GM18505 (cell line): ENCODE results near the gene TEX19.

Experiments
- ATAC-seq: cut with Tn5 transposase; IDR thresholded peaks from one replicate; pipeline ENCODE4 v1.9.1; 2021; ENCODE audit not compliant: unreplicated experiment
- POLR2A ChIP-seq: IDR thresholded peaks from 4 replicates; pipeline ENCODE4 v1.6.1; 2011; ENCODE audit warnings: borderline replicate concordance; ENCODE audit not compliant: insufficient read depth, insufficient read length; ENCODE audit errors: extremely low read depth

TEX19 gene

DNA sequence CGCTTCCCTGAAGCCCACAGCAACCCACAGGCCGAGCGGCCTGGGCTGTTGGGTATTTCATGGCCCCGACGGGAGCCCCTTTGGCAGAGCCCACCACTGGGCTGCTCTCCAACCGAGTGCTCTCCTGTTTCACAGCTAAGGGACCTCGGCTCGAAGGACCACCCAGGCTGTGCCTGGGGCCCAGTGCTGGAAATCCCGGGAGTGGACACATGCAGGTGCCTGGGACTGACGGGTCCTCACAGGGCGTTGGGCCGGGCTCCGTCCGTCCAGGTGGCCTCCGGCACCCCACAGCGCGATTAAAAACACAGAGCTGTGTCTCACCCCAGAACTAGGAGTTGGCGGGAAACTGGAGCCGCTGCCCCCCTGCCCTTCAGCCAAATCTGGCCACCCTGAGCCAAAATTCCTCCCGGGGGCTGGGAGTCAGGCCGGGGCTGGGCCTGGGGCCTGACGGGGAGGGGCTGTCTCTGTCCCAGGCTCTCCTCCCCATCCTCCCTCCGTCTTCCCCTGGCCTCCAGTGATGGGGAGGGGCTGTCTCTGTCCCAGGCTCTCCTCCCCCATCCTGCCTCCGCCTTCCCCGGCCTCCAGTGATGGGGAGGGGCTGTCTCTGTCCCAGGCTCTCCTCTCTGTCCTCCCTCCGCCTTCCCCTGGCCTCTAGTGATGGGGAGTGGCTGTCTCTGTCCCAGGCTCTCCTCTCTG is 26.7 kb downstream of the TEX19 start:
- TF ChIP-seq POLR2A: no peak
- no peak for ATAC-seq

DNA sequence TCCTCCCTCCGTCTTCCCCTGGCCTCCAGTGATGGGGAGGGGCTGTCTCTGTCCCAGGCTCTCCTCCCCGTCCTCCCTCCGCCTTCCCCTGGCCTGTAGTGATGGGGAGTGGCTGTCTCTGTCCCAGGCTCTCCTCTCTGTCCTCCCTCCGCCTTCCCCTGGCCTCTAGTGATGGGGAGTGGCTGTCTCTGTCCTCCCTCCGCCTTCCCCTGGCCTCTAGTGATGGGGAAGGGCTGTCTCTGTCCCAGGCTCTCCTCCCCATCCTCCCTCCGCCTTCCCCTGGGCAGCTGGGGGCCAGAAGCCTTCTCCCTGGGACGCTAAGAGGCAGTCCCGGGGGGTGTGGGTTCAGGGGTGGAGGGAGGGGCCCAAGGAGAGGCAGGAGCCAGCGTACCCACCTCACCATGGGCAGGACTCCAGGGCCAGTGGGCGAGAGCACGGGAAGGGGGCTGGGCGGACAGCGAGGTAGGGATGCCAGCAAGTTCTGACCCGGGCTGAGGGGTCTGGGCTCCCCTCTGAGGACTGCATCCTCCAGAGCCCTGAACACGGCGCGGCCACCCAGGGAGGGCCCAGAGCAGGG is 27.3 kb downstream of the TEX19 start:
- no peak for TF ChIP-seq POLR2A
- ATAC-seq: no peak

DNA sequence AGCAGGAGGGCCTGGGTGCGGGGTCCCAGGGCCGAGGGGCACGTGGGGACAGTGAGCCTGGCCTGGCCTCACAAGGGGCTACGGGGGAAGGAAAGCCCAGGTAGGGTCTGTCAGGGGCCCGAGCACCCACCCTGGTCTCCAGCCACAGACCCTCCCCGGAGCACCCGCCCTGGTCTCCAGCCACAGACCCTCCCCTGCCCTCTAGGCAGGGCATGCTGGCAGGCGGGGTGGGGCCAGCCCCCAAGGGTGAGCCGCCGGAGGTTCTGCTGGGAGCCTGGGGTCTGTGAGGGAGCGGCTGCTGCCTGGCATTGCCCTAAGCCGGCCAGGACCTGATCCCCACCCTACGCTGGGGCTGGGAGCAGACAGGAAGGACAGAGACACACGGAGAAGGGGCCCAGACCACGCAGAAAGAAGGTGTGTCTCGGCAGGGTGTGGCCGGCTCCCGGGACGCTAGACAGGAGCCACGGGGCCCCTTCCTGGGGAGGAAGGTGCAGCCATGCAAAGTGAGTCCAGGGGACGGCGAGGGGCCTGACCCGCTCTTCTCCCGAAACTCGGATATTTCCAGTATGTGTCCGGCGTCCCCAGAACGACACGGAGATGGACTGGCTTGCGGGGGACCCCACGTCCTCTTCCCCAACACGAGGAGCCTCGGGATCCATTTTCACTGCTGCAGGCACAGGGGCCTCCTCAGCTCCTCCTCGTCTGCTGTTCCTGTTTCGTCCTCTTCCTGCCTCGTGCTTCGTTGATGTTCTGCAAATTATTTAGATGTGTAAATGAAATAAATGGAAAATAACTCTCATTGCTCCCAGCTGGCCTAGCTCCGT is 28.0 kb downstream of the TEX19 start:
- no peak for TF ChIP-seq POLR2A
- no peak for ATAC-seq

DNA sequence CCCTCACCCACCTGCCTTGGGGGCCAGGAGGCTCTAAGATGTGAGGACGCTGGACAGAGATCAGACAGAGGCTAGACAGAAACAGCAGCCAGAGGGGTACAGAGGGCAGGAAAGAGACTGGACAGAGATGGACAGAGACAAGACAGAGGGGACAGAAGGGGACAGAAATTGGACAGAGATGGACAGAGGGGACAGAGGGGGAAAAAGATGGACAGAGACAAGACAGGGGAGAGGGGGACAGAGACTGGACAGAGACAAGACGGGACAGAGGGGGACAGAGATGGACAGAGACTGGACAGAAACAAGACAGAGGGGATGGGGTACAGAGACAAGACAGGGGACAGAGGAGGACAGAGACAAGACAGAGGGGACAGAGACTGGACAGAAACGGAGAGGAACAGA is 28.7 kb downstream of the TEX19 start:
- no peak for TF ChIP-seq POLR2A
- no peak for ATAC-seq

DNA sequence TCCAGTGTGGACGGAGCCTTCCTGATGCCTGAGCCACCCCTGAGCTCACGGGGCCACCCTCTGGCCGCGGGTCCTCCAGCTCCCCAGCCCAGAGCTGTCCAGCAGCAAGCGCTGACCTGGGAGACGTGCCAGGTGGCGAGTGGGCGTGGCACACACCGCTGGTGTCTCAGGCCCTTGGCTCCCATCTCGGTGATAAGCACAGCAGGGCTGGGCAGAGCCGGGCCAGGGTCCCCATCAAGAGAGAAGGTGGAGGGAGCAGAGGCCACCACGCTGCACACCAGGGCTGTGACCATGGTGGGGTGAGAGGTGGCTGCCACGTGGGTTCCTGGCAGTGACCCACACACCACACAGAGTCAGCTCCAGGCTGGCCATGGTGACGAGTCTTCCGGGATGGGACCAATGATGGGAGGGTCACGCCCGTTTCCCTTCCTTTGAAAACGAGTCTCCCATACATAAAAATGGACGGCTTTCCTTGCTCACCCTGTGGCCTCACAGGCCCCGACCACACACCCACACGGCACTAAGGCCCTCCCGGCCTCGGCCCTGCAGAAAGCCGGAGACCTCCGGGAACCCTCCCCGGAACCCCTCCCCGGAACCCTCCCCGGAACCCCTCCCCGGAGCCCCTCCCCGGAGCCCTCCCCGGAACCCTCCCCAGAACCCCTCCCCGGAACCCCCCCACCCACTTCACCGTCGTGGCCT is 29.3 kb downstream of the TEX19 start:
- ATAC-seq: no peak
- TF ChIP-seq POLR2A: no peak

DNA sequence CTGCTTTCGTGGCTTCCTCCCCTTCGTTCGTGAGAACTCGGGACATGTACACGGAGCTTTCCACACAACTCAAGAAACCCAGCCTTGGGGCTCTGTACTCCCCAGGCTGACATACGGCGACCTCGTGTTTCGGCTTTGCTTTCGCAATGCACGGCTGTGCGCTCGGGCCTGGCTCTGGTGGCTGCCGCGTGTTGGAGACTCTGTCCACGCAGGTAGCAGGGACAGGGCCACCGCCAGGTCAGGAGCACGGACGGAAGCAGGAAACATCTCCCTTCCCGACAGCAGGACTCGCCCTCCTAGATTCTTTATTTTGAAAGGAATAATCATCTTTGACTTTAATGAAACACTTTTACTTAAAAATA is 29.9 kb downstream of the TEX19 start:
- no peak for TF ChIP-seq POLR2A
- no peak for ATAC-seq

DNA sequence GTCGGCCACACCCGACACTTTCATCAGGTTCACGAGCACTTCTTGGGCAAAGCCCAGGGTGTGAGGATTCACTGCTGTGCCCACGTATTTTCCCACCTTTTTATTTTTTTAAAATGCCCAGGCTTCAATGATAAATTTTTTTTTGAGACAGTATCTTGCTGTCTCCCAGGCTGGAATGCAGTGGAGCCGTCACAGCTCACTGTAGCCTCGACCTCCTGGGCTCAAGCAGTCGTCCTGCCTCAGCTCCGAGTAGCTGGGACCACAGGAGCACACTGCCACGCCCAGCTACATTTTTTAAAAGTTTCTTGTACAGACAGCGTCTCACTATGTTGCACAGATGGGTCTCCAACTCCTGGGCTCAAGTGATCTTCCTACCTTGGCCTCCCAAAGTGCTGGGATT is 30.3 kb downstream of the TEX19 start:
- TF ChIP-seq POLR2A: no peak
- ATAC-seq: no peak

DNA sequence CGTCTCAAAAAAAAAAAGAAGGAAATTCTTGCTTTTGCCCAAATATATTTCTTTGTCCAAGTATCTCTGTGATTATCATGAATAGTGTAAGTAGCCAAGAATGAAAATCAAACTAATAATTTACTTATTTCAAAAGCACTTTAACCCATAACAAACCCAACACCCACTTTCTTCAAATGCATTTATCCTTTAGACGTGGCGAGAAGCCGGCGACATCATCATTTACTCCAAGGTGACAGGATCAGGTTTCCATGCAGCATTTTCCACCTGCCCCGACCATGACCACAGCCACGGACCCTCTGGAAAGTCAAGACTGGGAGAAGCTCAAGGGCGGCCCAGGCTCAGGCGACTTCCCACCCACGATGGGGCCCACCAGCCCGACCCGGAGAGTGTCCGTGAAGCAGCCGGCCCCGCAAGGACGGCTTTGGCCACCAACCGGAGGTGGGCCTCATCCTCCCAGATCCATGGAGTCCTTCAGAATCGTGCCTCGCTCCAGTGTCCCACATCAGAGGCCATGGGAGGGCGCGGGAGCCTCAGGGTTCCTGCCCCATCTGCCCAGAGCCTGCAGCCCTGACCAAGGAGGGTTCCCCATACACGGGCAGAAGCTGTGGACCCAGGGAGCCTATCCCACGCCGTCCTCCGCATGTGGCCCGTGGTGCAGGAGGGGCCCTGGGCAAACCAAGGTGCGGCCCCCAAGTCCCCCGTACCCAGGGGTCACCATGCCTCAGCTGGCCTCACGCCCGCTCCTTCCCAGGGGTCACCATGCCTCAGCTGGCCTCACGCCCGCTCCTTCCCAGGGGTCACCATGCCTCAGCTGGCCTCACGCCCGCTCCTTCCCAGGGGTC is 31.2 kb downstream of the TEX19 start:
- no peak for TF ChIP-seq POLR2A
- no peak for ATAC-seq

DNA sequence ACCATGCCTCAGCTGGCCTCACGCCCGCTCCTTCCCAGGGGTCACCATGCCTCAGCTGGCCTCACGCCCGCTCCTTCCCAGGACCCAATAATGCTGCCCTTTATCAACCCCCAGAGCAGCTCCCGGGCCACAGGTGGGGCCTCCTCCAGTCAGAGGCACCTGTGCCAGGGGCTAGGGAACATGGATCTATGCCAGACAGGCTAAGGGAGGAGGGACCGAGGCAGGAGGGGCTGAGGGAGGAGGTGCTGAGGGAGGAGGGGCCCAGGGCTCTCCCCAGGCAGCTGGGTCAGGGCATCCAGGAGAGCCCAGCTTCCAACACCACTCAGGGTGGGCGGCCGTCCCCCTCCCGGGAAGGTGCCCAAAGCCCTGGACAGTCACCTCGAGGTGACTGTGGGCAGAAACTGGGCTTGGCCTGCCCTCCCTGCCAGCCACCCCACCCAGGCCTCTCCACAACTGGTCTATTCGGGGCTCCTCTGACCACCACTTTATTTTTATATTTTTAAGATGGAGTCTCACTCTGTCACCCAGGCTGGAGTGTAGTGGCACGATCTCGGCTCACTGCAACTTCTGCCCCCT is 31.9 kb downstream of the TEX19 start:
- ATAC-seq: no peak
- no peak for TF ChIP-seq POLR2A

DNA sequence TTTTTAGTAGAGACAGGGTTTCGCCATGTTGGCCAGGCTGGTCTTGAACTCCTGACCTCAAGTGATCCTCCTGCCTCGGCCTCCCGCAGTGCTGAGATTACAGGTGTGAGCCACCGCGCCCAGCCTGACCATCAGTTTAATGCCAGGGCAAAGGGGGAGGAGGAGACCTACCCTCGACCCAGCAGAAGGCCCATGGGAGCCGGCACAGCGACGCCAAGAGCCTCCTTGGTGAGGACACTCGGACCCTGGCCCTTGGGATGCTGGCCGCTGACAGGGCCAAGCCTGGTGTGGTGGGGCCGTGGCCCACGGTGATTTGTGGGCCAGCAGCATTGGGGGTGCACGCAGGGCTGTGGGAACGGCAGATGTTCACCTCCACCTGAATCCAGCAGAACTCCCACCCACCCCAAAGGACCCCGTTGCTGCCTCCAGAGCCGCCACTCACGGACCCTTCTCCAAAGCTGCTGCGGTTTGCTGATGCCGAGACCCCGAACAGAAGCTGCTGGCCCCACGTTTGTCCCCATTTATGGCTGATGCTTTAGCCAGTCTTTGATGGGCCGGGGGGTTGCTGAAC is 32.5 kb downstream of the TEX19 start:
- no peak for TF ChIP-seq POLR2A
- no peak for ATAC-seq

DNA sequence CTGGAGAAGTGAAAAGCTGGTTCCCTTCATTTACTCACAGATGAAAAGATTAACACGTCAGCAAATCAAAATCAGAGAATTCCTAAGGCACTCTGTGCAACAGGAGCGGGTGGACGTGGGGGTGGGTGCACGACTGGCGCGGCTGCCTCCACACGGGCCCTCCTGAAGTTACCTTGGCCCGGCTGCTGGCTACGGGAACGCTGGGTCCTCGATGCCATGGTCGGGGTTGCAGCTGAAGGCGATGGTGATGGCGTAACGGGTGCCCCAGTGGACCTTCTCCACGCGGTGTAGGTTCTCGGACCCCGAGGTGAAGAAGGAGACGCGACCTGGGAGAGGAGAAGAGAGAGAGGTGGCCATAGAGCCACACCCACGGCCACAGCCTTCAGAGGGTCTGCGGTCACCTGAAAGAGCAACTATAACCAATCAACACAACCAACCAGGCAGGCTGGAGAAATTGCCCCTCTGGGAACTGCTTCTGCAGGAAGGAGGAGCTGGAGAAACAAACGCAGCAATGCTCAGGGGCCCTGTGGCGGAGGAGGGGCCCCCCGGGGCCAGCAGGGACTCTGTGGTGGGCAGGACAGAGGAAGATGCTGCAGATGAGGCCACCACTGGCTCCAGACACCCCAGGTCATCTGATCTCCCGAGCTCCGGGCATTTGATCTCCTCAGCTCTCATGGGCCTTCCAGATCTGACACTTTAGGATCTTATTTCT is 33.3 kb downstream of the TEX19 start:
- no peak for ATAC-seq
- no peak for TF ChIP-seq POLR2A

DNA sequence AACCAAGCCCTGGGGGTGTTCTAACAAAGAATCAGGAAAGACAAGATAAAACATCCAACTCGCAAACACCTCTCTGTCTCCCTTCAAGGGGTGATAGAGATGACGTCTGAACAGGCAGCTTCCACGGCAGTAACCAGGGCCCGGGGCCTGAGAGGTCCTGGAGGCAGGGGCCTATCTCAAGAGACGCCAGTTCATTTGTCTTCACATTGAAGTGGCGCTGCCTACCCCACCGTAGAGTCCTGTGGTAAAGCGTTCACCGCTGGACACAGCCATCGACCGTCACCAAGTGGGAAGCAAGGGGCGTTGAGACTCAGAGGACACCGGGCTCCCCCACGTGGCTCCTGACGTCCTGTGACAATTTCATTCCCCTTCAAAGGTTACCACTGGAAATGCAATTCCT is 33.9 kb downstream of the TEX19 start:
- TF ChIP-seq POLR2A: no peak
- ATAC-seq: no peak

DNA sequence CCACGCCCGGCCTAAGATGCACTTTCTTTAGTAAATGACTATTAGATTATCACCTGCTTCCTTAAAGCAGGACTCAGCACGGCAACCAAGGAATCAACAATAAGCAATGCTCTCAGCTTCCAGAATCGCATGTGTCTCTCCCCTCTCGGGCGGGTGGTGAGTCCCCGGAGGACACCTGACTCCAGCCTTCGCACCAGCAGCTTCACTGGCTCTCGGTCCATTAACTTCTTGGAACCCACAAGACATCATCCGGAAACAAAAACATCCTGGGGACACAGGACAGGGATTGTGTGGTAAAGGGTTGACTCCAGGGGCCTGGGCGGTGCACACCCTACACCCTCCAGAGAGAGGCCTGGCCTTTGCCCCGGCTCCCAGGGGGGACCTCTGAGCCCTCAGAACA is 35.2 kb downstream of the TEX19 start:
- TF ChIP-seq POLR2A: no peak
- no peak for ATAC-seq
